B cell (primary cell): Measurements from ENCODE around the gene GTF2A1L.

Source experiments
- CTCF ChIP-seq: fragments of 200-600 bp; IDR thresholded peaks from one replicate; pipeline ENCODE4 v1.8.0; 2022; ENCODE audit warnings: antibody characterized with exemption, mild to moderate bottlenecking
- EZH2 ChIP-seq: IDR thresholded peaks from 2 replicates; pipeline ENCODE4 v1.6.1; 2012; ENCODE audit warnings: borderline replicate concordance, low read depth, mild to moderate bottlenecking, moderate library complexity, low read length; ENCODE audit not compliant: insufficient read depth, poor library complexity, severe bottlenecking

DNA sequence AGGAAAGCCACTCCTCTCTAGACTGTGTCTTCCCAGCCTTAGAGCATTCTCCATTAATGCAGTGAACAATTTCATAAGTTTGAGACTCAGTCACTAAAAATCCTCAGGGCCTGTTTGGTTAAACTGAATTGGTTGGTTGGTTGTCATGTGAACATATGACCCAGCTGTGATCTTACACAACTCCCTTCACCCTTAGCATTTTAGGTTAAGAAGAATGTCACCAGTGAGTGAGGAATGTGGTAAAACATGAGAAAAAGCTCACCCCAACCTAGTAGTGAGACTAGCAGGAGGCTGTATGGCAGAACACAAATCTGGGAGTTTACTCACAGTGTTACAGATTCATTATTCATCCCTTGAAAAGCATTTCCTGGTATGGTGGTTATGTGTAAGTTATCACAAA lies 105.5 kb downstream of the GTF2A1L start:
- TF ChIP-seq CTCF = no peak
- no peak for TF ChIP-seq EZH2
